Activated B cell treated with CpG ODN at 0.5 μM for 24 hours (primary cell): ENCODE results near the gene LATS2. TPM values are rescaled to one million over a fixed set of nuclear protein-coding genes. Genes with fewer than 3 reads are reported as not detected.

ENCODE experiments used
- ATAC-seq: fragments of 200-7000 bp; cut with Tn5 transposase; one replicate; pipeline ENCODE4 v1.10.0; 2021; ENCODE audit warnings: low read depth, mild to moderate bottlenecking, moderate library complexity
- CTCF ChIA-PET: fragments of 350-600 bp; sonication (Branson Sonifier 250); formaldehyde crosslinking; loops from one replicate; lab custom pipeline; 2021; ENCODE audit warnings: antibody characterized with exemption; lab: Charles Lee
- POLR2A ChIA-PET: fragments of 350-600 bp; sonication (Branson Sonifier 250); formaldehyde crosslinking; loops from one replicate; lab custom pipeline; 2021; ENCODE audit warnings: antibody characterized with exemption; lab: Charles Lee
- DNase-seq: peaks from one replicate; pipeline ENCODE4 v3.0.0; 2022
- H3K27ac Mint-ChIP-seq: one replicate; pipeline ENCODE4 v1.8.0; 2020; ENCODE audit warnings: mixed read lengths
- H3K27me3 Mint-ChIP-seq: one replicate; pipeline ENCODE4 v1.8.0; 2021; ENCODE audit warnings: mixed read lengths
- H3K36me3 Mint-ChIP-seq: one replicate; pipeline ENCODE4 v1.8.0; 2021; ENCODE audit warnings: low read depth, mixed read lengths
- H3K4me1 Mint-ChIP-seq: one replicate; pipeline ENCODE4 v1.8.0; 2021; ENCODE audit warnings: mixed read lengths
- H3K4me3 Mint-ChIP-seq: one replicate; pipeline ENCODE4 v1.8.0; 2020; ENCODE audit warnings: mild to moderate bottlenecking, mixed read lengths
- H3K9me3 Mint-ChIP-seq: one replicate; pipeline ENCODE4 v1.8.0; 2020; ENCODE audit warnings: mixed read lengths
- intact Hi-C: fragments of 100-400 bp; cut with micrococcal nuclease; formaldehyde crosslinking; loops from one replicate; pipeline ENCODE4 v1.15.1; 2024
- total RNA-seq: library from RNA; stranded (reverse); gene quantifications from 2 replicates; pipeline ENCODE4 v1.2.3, GENCODE V29; 2022
- TF ChIP-seq, protein P1 (sequence below): fragments of 200-600 bp; IDR thresholded peaks from one replicate; pipeline ENCODE4 v1.8.0; 2022; ENCODE audit warnings: antibody characterized with exemption, mild to moderate bottlenecking

Gene LATS2
- total RNA-seq, 1 donor from 2014 or later: 1.7 TPM

DNA sequence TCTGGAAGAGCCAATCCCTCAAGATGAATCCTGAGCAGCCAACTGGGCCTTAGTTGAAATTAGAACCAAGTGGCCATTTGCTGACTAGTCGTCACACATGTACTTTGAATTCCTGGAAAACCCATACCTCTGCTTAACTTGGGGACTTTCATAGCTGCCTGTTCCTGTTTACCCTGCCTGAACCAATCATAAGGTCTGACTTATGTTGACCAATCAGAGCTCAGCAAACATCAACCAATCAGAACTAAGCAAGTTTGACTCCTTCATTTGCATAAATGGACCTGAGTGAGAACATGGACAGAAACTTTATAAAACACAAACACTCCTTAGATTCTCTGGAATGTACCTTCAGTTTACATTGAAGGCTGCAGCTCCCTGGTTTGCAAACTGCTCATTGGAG lies 50.8 kb downstream of the LATS2 start:
- ATAC-seq (no peak), DNase-seq (no peak)
- POLR2A ChIA-PET: no interaction called here
- CTCF ChIA-PET: no interaction called here
- no peaks in the 10 kb centered on the region for H3K9me3 Mint-ChIP-seq
- TF ChIP-seq, protein P1, sequence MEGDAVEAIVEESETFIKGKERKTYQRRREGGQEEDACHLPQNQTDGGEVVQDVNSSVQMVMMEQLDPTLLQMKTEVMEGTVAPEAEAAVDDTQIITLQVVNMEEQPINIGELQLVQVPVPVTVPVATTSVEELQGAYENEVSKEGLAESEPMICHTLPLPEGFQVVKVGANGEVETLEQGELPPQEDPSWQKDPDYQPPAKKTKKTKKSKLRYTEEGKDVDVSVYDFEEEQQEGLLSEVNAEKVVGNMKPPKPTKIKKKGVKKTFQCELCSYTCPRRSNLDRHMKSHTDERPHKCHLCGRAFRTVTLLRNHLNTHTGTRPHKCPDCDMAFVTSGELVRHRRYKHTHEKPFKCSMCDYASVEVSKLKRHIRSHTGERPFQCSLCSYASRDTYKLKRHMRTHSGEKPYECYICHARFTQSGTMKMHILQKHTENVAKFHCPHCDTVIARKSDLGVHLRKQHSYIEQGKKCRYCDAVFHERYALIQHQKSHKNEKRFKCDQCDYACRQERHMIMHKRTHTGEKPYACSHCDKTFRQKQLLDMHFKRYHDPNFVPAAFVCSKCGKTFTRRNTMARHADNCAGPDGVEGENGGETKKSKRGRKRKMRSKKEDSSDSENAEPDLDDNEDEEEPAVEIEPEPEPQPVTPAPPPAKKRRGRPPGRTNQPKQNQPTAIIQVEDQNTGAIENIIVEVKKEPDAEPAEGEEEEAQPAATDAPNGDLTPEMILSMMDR: no peak
- no peaks in the 10 kb centered on the region for H3K27me3 Mint-ChIP-seq
- H3K4me1 Mint-ChIP-seq: peaks cover 8% of the 10 kb centered on the region
- no peak overlapping the region for H3K27ac Mint-ChIP-seq
- intact Hi-C loops: no loop called here
- no peak overlapping the region for H3K4me3 Mint-ChIP-seq
- H3K36me3 Mint-ChIP-seq: no peaks in the 10 kb centered on the region

DNA sequence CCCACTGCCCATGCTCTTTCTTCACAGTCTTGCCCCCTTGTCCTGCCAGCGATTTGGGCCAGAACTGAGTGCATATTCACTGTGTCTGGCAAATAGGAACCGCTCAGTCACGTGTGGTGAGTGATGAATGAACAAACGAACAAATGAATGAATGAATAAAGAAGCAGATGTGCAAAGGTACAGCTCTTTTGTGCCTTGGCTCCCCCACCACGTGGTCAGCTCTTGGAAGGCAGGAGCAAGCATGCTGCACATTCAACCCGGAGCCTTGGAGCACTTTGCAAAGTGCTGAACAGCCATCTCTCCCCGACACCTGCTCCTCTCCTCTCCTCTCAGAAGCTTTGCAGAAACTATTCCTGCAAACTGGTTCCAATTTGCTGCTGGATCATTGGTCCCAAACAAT lies 52.4 kb downstream of the LATS2 start:
- Mint-ChIP-seq H3K9me3 (no peaks in the 10 kb centered on the region), H3K27ac (no peak overlapping the region), H3K36me3 (no peaks in the 10 kb centered on the region), H3K4me3 (no peak overlapping the region), H3K4me1 (peaks cover 8% of the 10 kb centered on the region), H3K27me3 (no peaks in the 10 kb centered on the region)
- ChIA-PET CTCF (no interaction called here), POLR2A (no interaction called here)
- DNase-seq: no peak
- TF ChIP-seq, protein P1: no peak
- intact Hi-C loops: no loop called here
- ATAC-seq: no peak

DNA sequence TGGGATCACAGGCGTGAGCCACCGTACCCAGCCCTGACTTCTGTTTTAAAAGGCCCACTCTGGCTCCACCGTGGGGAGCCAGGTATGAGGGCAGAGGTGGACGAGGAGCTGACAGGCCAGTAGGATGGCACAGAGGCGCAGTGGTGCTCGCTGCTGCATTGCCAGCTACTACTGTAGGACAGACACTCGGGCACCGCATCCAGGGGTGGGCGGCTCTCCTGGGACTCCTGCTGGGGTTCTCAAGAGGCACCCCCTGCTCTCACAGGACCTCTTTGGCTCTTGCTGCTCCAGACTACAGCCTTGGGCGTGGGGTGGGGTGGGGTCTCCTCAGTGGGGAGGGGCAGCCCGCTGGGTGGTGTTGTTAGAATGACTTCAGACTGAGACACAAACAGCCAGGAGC lies 53.4 kb downstream of the LATS2 start:
- no peak for ATAC-seq
- Mint-ChIP-seq H3K4me1 (peaks cover 8% of the 10 kb centered on the region), H3K27ac (no peak overlapping the region), H3K4me3 (no peak overlapping the region), H3K36me3 (no peaks in the 10 kb centered on the region), H3K27me3 (no peaks in the 10 kb centered on the region), H3K9me3 (no peaks in the 10 kb centered on the region)
- ChIA-PET POLR2A (no interaction called here), CTCF (no interaction called here)
- TF ChIP-seq, protein P1: no peak
- intact Hi-C loops: no loop called here
- no peak for DNase-seq

DNA sequence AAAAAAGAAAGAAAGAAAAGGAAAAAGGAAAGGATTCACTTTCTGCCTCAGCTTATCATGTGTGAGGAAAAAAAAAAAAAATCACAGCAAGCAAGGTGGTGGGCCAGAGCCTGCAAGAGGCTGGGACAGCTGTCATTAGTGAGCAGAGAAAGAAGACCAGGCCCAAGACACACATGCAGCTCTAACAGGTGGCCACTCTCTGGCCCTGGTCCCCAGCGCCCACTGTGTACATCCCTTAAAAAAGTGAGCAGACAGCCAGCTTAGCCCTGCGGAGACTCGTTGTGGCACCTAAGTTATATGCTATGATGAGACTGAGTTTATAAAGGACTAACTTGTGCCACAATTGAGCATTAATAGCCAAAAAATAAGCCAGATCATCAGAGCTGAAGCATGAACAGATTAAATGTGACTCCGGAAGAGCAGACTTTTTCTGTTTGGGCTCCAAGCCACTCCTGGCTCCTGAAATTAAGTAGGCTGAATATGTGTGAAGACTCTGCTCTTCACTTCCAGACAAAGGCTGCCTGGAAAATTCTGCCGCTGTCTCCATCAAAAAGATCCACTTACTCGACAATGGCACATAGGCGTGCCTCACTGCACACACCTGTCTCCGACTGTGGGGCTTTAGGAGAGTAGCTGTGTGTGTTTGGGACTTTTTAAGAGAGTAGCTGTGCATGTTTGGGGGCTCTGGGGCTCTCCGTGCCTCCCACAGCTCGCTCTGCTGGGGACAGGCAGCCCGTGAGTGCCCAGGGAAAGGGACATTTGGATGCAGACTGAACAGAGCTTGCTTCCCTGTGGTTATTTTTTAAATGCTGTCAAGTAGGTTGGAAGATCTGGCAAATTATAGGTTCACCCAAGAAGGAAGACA lies 55.0 kb downstream of the LATS2 start:
- Mint-ChIP-seq H3K27ac (peak overlapping the region; percentile 11), H3K27me3 (no peaks in the 10 kb centered on the region), H3K36me3 (no peaks in the 10 kb centered on the region), H3K9me3 (no peaks in the 10 kb centered on the region), H3K4me3 (no peak overlapping the region), H3K4me1 (peaks cover 8% of the 10 kb centered on the region)
- intact Hi-C loops: no loop called here
- ChIA-PET POLR2A (no interaction called here), CTCF (no interaction called here)
- DNase-seq (no peak), ATAC-seq (no peak)
- TF ChIP-seq, protein P1: no peak

DNA sequence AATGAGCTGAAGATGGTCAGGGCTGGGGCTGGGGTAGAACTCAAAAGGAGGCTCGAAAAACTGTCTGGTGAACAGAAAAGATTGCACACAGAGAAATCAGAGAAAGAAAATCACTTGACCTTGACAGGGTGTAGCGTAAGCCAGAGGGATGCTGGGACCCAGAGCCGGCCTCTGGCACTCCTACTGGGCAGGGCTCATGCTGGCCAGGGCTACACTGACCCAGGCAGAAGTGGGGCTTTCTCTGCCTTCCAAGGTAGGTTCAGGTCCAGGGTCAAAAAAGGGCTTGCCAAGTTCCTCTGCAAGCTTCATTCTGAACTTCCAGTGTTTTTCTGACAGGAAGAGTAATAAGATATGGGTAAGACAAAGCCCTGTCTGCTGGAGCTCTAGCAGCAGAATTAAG lies 56.2 kb downstream of the LATS2 start:
- CTCF ChIA-PET: no interaction called here
- POLR2A ChIA-PET: no interaction called here
- Mint-ChIP-seq H3K9me3 (no peaks in the 10 kb centered on the region), H3K27ac (no peak overlapping the region), H3K36me3 (no peaks in the 10 kb centered on the region), H3K27me3 (no peaks in the 10 kb centered on the region), H3K4me1 (peaks cover under 1% of the 10 kb centered on the region), H3K4me3 (no peak overlapping the region)
- intact Hi-C loops: no loop called here
- ATAC-seq: no peak
- no peak for DNase-seq
- TF ChIP-seq, protein P1: no peak
